Lower leg skin (tissue), 3 donors: ENCODE measurements around the gene SNRPB2.

Source experiments
- CTCF ChIP-seq, 3 donors: fragments of 450-650 bp; IDR thresholded peaks; one replicate each; pipeline ENCODE4 v1.5.1; 2016; ENCODE audit warnings: antibody characterized with exemption in 3 of 3, mild to moderate bottlenecking in 3 of 3, moderate library complexity in 2 of 3
- POLR2A ChIP-seq, 2 donors: fragments of 450-650 bp; IDR thresholded peaks; one replicate each; pipeline ENCODE4 v1.6.1; 2016 to 2017; ENCODE audit warnings: antibody characterized with exemption in 2 of 2, mild to moderate bottlenecking in 1 of 2, moderate library complexity in 1 of 2

- peak in 1 of 3 donors; percentile 38 for TF ChIP-seq CTCF (IDR thresholded peaks at IDR 0.05)
- no peak for TF ChIP-seq POLR2A (IDR thresholded peaks at IDR 0.05)
These were observed at the start of gene SNRPB2 for GRCh38 chr20:16729565-16730460.
